Measurements from ENCODE around the gene PRAMEF20. TPM values are rescaled to one million over a fixed set of nuclear protein-coding genes. Genes with fewer than 3 reads are reported as not detected.
"Not testable (repeated sequence)": the region's sequence is repeated elsewhere in the genome, so short reads cannot be mapped to it uniquely, and the experiment has no call there.

Gene PRAMEF20
- total and polyA plus RNA-seq, 10 of the 15 experiments (the other 5 are each of a cell fraction or from before 2014, with no cell fraction given): not detected

GRCh38 chr1:13368544-13368943 lies 41.7 kb upstream of the PRAMEF20 start:
- FAIRE-seq; H3K4me2 ChIP-seq (ENCODE audit: control insufficient read depth, insufficient read depth); H3K27me3 ChIP-seq (replicated peaks in 1 of 2; ENCODE audit: control insufficient read depth in 2 of 2, insufficient read depth in 2 of 2, low read length in 1 of 2); H3K36me3 ChIP-seq (ENCODE audit: control insufficient read depth in 2 of 2, insufficient read depth in 2 of 2, low read length in 1 of 2); in situ Hi-C loops (cut with MboI); BruUV-seq (replicated peaks); POLR2A ChIA-PET; H2AFZ ChIP-seq (ENCODE audit: control insufficient read depth, low read depth, low read length); RAD21 ChIA-PET (ENCODE audit: unreplicated experiment); CTCF ChIA-PET; H4K20me1 ChIP-seq (ENCODE audit: control insufficient read depth, insufficient read depth); H3K4me1 ChIP-seq (ENCODE audit: control insufficient read depth, insufficient read depth, low read length); SMC1A ChIA-PET (ENCODE audit: uncharacterized antibody, unreplicated experiment); H3K79me2 ChIP-seq (ENCODE audit: control insufficient read depth, insufficient read depth, low read length); H3K9me3 ChIP-seq (replicated peaks; ENCODE audit: control insufficient read depth, insufficient read depth, low read length); intact Hi-C loops (cut with micrococcal nuclease; ENCODE audit: unreplicated experiment); H3K27ac ChIP-seq (ENCODE audit: control insufficient read depth, insufficient read depth); H3K4me3 ChIP-seq; H3K9ac ChIP-seq (ENCODE audit: control insufficient read depth, insufficient read depth, low read length); DNase-seq (ENCODE audit: low read depth, low spot score): not testable (repeated sequence)
- WGBS (ENCODE audit: insufficient coverage, insufficient replicate concordance, low lambda C conversion rate, missing lambda C conversion rate): 41% methylated on average over 2 of the region's 4 CpGs
- ATAC-seq: 0 out of 3 replicates have a peak, but pooled peaks have one; percentile 30
- TF ChIP-seq, protein P1, sequence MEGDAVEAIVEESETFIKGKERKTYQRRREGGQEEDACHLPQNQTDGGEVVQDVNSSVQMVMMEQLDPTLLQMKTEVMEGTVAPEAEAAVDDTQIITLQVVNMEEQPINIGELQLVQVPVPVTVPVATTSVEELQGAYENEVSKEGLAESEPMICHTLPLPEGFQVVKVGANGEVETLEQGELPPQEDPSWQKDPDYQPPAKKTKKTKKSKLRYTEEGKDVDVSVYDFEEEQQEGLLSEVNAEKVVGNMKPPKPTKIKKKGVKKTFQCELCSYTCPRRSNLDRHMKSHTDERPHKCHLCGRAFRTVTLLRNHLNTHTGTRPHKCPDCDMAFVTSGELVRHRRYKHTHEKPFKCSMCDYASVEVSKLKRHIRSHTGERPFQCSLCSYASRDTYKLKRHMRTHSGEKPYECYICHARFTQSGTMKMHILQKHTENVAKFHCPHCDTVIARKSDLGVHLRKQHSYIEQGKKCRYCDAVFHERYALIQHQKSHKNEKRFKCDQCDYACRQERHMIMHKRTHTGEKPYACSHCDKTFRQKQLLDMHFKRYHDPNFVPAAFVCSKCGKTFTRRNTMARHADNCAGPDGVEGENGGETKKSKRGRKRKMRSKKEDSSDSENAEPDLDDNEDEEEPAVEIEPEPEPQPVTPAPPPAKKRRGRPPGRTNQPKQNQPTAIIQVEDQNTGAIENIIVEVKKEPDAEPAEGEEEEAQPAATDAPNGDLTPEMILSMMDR (IDR thresholded peaks at IDR 0.05 in 2 of 3, conservative IDR thresholded peaks at IDR 0.05 in 1 of 3; ENCODE audit: control insufficient read depth in 2 of 3, extremely low read depth in 1 of 3, insufficient read depth in 1 of 3, low read depth in 3 of 3, low read length in 3 of 3): peak in 2 of 3 experiments; percentile 4 to 24; a peak in 3 of 6 replicates

DNA sequence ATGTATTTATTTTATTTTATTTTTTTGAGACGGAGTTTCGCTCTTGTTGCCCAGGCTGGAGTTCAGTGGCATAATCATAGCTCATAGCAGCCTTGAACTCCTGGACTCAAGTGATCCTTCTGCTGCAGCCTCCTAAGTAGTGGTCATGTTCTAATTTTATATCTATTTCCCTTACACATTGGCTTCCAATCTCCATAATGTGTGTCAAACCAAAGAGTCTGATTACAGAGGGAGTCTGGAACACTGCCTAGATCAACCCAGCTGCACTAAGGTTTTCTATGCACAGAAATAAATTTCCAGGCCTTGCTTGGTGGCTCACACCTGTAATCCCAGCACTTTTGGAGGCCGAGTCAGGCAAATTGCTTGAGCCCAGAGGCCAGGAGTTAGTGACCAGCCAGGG lies 31.3 kb upstream of the PRAMEF20 start:
- H3K4me2 ChIP-seq (ENCODE audit: control insufficient read depth, insufficient read depth); POLR2A ChIA-PET; H3K4me3 ChIP-seq; intact Hi-C loops (cut with micrococcal nuclease; ENCODE audit: unreplicated experiment); H3K9ac ChIP-seq (ENCODE audit: control insufficient read depth, insufficient read depth, low read length); H3K36me3 ChIP-seq (ENCODE audit: control insufficient read depth in 2 of 2, insufficient read depth in 2 of 2, low read length in 1 of 2); ATAC-seq; H3K27me3 ChIP-seq (replicated peaks in 1 of 2; ENCODE audit: control insufficient read depth in 2 of 2, insufficient read depth in 2 of 2, low read length in 1 of 2); H3K79me2 ChIP-seq (ENCODE audit: control insufficient read depth, insufficient read depth, low read length); H3K27ac ChIP-seq (ENCODE audit: control insufficient read depth, insufficient read depth); CTCF ChIA-PET; FAIRE-seq; RAD21 ChIA-PET (ENCODE audit: unreplicated experiment); SMC1A ChIA-PET (ENCODE audit: uncharacterized antibody, unreplicated experiment); H3K4me1 ChIP-seq (ENCODE audit: control insufficient read depth, insufficient read depth, low read length); BruUV-seq (replicated peaks); H4K20me1 ChIP-seq (ENCODE audit: control insufficient read depth, insufficient read depth); DNase-seq (ENCODE audit: low read depth, low spot score); in situ Hi-C loops (cut with MboI); H2AFZ ChIP-seq (ENCODE audit: control insufficient read depth, low read depth, low read length); H3K9me3 ChIP-seq (replicated peaks; ENCODE audit: control insufficient read depth, insufficient read depth, low read length): not testable (repeated sequence)
- 55% methylated on average over 3 of the region's 3 CpGs for WGBS (ENCODE audit: insufficient coverage, insufficient replicate concordance, low lambda C conversion rate, missing lambda C conversion rate)

- BruUV-seq (replicated peaks); H3K9ac ChIP-seq (ENCODE audit: control insufficient read depth, insufficient read depth, low read length); H2AFZ ChIP-seq (ENCODE audit: control insufficient read depth, low read depth, low read length); H3K4me2 ChIP-seq (ENCODE audit: control insufficient read depth, insufficient read depth); RAD21 ChIA-PET (ENCODE audit: unreplicated experiment); H4K20me1 ChIP-seq (ENCODE audit: control insufficient read depth, insufficient read depth); FAIRE-seq; intact Hi-C loops (cut with micrococcal nuclease; ENCODE audit: unreplicated experiment); POLR2A ChIA-PET; H3K9me3 ChIP-seq (replicated peaks; ENCODE audit: control insufficient read depth, insufficient read depth, low read length); H3K27me3 ChIP-seq (replicated peaks in 1 of 2; ENCODE audit: control insufficient read depth in 2 of 2, insufficient read depth in 2 of 2, low read length in 1 of 2); in situ Hi-C loops (cut with MboI); H3K79me2 ChIP-seq (ENCODE audit: control insufficient read depth, insufficient read depth, low read length); CTCF ChIA-PET; ATAC-seq; H3K4me3 ChIP-seq; DNase-seq (ENCODE audit: low read depth, low spot score); H3K27ac ChIP-seq (ENCODE audit: control insufficient read depth, insufficient read depth); H3K4me1 ChIP-seq (ENCODE audit: control insufficient read depth, insufficient read depth, low read length); H3K36me3 ChIP-seq (ENCODE audit: control insufficient read depth in 2 of 2, insufficient read depth in 2 of 2, low read length in 1 of 2); SMC1A ChIA-PET (ENCODE audit: uncharacterized antibody, unreplicated experiment): not testable (repeated sequence)
- WGBS (ENCODE audit: insufficient coverage, insufficient replicate concordance, low lambda C conversion rate, missing lambda C conversion rate): 36% methylated on average over 3 of the region's 3 CpGs
Measured at GRCh38 chr1:13380380-13380779, 29.9 kb upstream of the PRAMEF20 start.

DNA sequence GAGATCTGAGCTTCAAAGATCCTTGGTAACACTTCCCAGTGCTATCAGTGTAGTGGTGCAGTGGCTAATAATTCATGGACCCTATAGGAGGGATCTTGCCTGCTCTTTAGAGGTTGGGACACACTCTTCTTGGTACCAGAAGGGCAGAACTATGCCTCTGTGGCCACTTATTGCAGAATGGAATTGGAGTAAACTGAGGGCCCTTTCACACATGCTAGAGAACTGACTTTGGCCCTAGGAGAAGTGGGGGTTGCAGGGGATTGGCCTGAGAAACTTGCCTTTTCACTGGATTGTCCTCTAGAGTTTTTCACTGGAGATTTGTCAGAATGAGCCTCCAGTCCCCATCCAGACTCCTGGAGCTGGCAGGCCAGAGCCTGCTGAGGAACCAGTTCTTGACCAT lies 20.9 kb upstream of the PRAMEF20 start, which contains the start of gene PRAMEF17:
PRAMEF17 (plus strand) TSS at position 301 of the 400 bp plus-strand sequence; CDS start at position 327, 26 bp downstream.
- in situ Hi-C loops (cut with MboI); BruUV-seq (replicated peaks); FAIRE-seq: not testable (repeated sequence)

More for the DNA sequence above, 20.9 kb upstream of the PRAMEF20 start, which contains the start of gene PRAMEF17:
- H3K4me3 ChIP-seq; H3K79me2 ChIP-seq (ENCODE audit: control insufficient read depth, insufficient read depth, low read length); ATAC-seq; H3K4me1 ChIP-seq (ENCODE audit: control insufficient read depth, insufficient read depth, low read length); CTCF ChIA-PET; H4K20me1 ChIP-seq (ENCODE audit: control insufficient read depth, insufficient read depth); RAD21 ChIA-PET (ENCODE audit: unreplicated experiment); H3K4me2 ChIP-seq (ENCODE audit: control insufficient read depth, insufficient read depth); DNase-seq (ENCODE audit: low read depth, low spot score); POLR2A ChIA-PET; intact Hi-C loops (cut with micrococcal nuclease; ENCODE audit: unreplicated experiment); H3K9me3 ChIP-seq (replicated peaks; ENCODE audit: control insufficient read depth, insufficient read depth, low read length); SMC1A ChIA-PET (ENCODE audit: uncharacterized antibody, unreplicated experiment); H2AFZ ChIP-seq (ENCODE audit: control insufficient read depth, low read depth, low read length); H3K27ac ChIP-seq (ENCODE audit: control insufficient read depth, insufficient read depth); H3K27me3 ChIP-seq (replicated peaks in 1 of 2; ENCODE audit: control insufficient read depth in 2 of 2, insufficient read depth in 2 of 2, low read length in 1 of 2); H3K36me3 ChIP-seq (ENCODE audit: control insufficient read depth in 2 of 2, insufficient read depth in 2 of 2, low read length in 1 of 2); H3K9ac ChIP-seq (ENCODE audit: control insufficient read depth, insufficient read depth, low read length): not testable (repeated sequence)

Data from GM12878 (cell line).